GM21515 (cell line): ENCODE results near the gene KCNAB1.
"Not testable (repeated sequence)": the region's sequence is repeated elsewhere in the genome, so short reads cannot be mapped to it uniquely, and the experiment has no call there.

Source experiments
- ATAC-seq: cut with Tn5 transposase; IDR thresholded peaks from one replicate; pipeline ENCODE4 v1.9.1; 2021; ENCODE audit not compliant: unreplicated experiment

The KCNAB1 gene

GRCh38 chr3:156216216-156216615, 95.8 kb downstream of the KCNAB1 start:
- no peak for ATAC-seq

GRCh38 chr3:156216852-156217251, 96.5 kb downstream of the KCNAB1 start:
- ATAC-seq: no peak

- ATAC-seq: no peak
These were observed 97.4 kb downstream of the KCNAB1 start for GRCh38 chr3:156217674-156218352.

- no peak for ATAC-seq
These were observed 98.0 kb downstream of the KCNAB1 start for GRCh38 chr3:156218353-156218744.

- ATAC-seq: not testable (repeated sequence)
These were observed 102.0 kb downstream of the KCNAB1 start for GRCh38 chr3:156222381-156222780.

- ATAC-seq: not testable (repeated sequence)
These were observed 103.7 kb downstream of the KCNAB1 start for GRCh38 chr3:156224046-156224445.

- no peak for ATAC-seq
These were observed 106.5 kb downstream of the KCNAB1 start for GRCh38 chr3:156226676-156227420.

- no peak for ATAC-seq
These were observed 107.3 kb downstream of the KCNAB1 start for GRCh38 chr3:156227704-156228103.

- no peak for ATAC-seq
These were observed 110.0 kb downstream of the KCNAB1 start for GRCh38 chr3:156230278-156230900.

- not testable (repeated sequence) for ATAC-seq
These were observed 110.8 kb downstream of the KCNAB1 start for GRCh38 chr3:156231221-156231620.

- ATAC-seq: no peak
These were observed 113.5 kb downstream of the KCNAB1 start for GRCh38 chr3:156233876-156234275.

GRCh38 chr3:156236556-156237260, 116.3 kb downstream of the KCNAB1 start:
- no peak for ATAC-seq

GRCh38 chr3:156240642-156241041, 120.3 kb downstream of the KCNAB1 start:
- no peak for ATAC-seq

- no peak for ATAC-seq
These were observed 126.8 kb downstream of the KCNAB1 start for GRCh38 chr3:156246961-156247725.

GRCh38 chr3:156250550-156250949, 130.2 kb downstream of the KCNAB1 start:
- ATAC-seq: no peak

- no peak for ATAC-seq
These were observed 131.0 kb downstream of the KCNAB1 start for GRCh38 chr3:156251424-156251823.

GRCh38 chr3:156252656-156253055, 132.3 kb downstream of the KCNAB1 start:
- ATAC-seq: no peak

GRCh38 chr3:156253150-156253549, 132.8 kb downstream of the KCNAB1 start:
- ATAC-seq: peak; percentile 87

GRCh38 chr3:156256256-156256655, 135.9 kb downstream of the KCNAB1 start:
- no peak for ATAC-seq

- no peak for ATAC-seq
These were observed 136.6 kb downstream of the KCNAB1 start for GRCh38 chr3:156256945-156257344.

GRCh38 chr3:156258301-156258700, 137.9 kb downstream of the KCNAB1 start:
- ATAC-seq: no peak
